NCI-H2107 treated with DMSO at 0.1 percent for 48 hours (cell line): ENCODE measurements around the gene CEP41.
"Not testable (repeated sequence)": the region's sequence is repeated elsewhere in the genome, so short reads cannot be mapped to it uniquely, and the experiment has no call there.

Experiments used
- DNase-seq: peaks from one replicate; lab custom pipeline; 2025; ENCODE audit not compliant: unreplicated experiment; lab: John Stamatoyannopoulos, UW

Gene CEP41

DNA sequence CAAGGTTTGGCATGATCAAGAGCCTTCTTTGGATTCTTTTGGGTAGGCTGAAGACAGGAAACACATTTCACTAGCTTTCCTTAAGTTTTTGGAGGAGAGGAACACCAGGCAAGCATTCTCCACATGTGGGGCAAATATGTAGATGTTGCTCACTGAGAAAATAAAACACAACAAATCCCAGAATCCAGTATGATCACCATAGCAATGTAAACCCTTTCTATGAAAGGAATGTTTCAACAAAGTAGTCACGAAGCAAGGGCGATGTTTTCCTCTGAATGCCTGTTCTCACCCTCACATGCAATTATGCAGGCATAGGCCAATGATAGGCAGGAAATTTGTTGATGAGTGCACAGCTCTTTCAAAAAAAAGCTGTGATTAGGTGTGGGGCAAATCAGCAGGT, 20.5 kb upstream of the CEP41 start:
- DNase-seq = no peak

DNA sequence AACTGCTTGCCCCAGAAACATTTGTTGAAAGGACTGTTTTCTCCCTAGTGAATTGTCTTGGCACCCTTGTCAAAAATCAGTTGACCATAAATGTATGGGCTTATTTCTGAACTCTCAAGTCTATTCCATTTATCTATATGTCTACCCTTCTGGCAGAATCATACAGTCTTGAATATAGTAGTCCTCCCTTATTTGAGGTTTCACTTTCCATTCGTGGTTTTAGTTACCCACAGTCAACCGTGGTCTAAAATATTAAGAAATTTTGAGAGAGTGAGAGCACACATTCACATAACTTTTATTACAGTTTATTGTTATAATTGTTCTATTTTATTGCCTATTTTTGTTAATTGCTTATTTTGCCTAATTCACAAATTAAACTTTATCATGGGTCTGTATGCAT, 17.4 kb upstream of the CEP41 start:
- no peak for DNase-seq

DNA sequence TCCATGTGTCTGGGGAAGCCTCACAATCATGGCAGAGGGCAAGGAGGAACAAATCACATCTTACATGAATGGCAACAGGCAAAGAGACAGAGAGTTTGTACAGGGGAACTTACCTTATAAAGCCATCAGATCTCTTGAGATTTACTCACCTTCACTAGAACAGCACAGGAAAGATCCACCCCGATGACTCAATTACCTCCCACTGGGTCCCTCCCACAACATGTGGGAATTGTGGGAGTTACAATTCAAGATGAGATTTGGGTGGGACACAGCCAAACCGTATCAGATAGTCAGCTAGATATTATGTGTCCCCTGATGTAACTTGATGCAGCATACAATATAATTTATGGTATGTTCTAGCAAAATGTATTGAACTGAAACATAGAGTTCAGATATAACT, 14.1 kb upstream of the CEP41 start:
- no peak for DNase-seq

DNA sequence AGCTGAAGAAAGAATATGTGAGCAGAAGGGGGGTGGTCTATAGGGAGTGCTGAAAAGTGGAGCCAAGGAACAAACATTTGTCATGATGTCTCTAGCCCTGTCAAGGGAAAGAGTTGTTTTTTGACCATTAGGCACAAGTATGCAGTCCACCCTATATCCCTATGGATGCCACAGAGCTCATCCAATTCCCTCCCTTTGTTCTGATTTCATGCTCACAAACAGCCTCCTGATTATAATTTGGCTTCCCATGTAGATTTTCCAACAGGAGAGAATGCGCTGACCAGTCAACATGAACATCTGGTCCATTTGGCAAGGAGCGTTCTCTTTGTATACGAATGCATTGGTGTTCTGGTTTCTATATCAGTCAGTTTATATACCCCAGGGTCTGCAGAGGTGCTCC, 12.1 kb upstream of the CEP41 start:
- no peak for DNase-seq

DNA sequence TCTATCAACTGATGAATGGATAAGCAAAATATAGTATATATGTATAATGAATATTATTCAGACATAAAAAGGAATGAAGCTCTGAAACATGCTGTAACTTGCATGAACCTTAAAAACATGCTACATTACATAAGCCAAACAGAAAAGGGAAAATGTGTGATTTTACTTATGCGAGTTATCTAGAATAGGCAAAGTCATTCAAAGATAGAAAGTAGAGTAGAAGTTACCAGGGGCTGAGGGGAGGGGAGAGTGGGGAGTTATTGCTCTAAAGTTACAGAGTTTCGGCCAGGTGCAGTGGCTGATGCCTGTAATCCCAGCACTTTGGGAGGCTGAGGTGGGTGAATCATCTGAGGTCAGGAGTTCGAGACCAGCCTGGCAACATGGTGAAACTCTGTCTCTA, 10.5 kb upstream of the CEP41 start:
- not testable (repeated sequence) for DNase-seq

DNA sequence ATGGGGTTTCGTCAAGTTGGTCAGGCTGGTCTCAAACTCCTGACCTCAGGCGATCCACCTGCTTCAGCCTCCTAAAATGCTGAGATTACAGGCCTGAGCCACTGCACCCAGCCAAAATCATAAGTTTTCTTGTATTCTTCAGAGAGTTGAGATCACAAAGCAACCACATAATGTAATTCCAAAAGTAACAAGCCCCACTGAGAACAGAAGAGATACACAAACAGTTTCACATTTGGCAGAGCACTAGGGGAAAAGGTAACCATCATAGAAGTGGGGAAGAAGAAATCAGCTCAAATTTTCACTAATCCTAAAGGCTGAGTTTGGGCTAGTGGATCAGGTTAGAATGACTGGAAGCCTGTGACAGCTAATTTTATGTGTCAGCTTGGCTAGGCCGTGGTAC, 5.4 kb upstream of the CEP41 start:
- no peak for DNase-seq

DNA sequence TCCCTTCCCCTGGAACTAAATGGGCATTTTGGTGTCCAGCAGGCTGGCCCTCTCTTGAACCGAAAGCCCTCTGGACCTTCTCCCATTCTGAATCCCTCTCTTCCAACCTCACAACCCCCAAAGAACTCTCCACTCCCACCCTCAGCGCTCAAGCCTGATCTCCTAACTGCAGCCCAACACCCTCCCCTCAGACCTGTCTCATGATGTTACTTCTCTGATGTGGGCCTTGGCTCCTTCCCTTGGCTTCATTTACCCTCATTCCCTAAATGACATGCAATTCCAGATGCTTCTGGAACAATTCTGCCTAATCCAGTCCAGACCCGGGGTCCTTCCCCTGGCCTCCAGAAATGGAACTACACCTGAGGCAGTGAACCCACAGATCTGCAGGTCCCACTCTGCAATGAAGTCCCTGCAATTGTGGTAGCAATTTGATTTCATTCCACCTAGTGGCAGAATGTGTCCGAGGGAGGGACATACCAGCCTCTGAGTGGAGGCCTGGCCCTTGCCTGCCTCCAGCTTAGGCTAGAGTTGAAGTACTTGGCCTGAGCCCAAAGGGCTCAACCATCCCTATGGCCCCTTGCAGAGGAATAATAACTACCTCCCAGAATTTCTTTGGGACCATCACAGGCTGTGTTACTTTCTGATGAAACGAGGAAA, 4.1 kb upstream of the CEP41 start:
- DNase-seq = no peak

DNA sequence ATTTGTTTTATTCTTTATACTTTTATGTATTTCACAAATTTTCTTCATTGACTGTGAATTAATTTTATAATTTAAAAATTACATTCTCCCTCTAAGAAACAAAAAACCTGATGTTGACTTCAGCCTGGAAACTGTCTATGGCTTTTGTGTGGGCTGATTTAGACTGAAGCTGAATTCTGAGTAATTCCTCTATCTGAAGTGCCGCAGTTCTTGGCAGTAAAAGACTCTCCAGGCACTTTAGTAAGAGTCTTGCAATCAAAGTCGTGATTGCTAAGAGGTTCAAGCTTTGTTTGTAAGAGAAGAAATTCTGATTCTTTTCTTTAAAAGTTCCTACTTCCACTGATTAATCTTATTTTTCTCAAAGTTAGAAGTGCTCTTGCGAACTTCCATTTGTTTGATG, 3.4 kb upstream of the CEP41 start:
- DNase-seq = no peak

DNA sequence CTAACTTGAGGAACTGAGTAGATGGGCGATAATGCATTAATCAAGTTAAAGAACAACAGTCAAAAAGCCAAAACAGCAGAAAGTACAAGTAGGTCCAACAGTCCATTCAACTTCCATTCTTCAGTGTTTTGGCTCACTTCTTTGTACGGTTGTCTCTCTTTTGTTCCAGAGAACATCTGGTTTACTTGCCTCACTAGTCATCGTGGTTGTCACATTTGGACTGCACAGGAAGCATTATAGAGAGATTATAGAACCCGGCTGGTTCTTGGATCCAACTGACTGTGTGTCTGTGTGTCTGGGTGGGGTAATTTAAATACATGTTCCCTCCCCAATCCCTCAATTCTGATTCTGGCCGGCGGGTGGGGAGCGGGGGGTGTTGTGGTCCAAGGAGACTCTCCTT, 1.8 kb upstream of the CEP41 start:
- DNase-seq = no peak

DNA sequence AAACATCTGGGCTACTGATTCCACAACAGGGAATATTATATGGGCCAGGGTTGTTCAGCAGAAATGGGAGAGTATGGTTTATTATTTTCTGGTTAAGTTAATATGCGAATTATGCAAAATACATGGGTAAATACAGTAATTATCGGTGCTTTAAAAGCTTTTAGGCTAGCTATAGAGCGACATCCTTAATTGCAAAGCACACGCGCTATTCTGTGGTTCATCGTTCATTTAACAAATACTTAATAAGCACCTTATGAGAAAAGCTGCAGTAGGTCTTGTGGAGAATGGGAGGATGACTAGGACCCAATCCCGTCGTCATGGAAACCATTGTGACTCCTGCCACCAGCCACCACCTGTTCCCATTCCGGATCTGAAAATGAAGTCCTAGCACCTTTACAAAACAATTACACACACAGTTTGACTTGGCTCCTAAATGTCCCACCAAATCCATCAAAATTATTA, 623 bp upstream of the CEP41 start:
- DNase-seq = peak; percentile 99

DNA sequence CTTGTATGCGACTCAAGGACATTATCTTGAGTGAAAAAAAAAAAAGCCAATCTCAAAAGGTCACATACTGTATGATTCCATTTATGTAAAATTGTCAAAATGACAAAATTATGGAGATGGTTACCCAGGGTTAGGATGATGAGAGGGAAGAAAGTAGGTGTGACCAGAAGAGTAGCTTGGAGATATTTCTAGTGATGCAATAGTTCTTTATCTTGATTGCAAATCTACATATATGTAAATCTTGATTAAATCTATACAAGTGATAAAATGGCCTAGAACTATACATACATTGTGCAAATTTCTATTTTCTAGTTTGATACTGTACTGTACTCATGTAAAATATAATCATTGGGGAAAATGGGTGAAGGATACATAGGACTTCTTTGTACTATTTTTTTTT, 4.6 kb downstream of the CEP41 start:
- no peak for DNase-seq

DNA sequence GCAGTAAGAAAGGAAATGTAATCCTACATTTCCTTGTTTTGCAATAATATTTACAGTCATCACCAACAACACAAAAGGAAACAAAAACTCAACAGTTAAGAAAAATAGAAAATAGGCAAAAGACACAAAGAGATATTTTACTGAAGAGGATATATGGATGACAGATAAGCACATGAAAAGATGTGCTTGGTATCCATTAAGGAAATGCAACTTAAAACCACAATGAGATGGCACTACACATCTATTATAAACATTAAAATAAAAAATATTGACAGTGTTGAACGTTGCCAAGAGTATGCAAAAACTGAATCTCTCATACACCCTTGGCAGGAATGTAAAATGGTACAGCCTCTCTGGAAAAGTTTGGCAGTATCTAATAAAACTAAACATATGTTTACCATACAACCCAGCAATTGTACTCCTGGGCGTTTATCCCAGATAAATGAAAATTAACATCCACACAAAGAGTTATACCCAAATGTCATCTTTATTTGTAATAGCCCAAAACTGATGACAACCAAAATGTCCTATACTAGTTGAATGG, 5.4 kb downstream of the CEP41 start:
- DNase-seq = no peak

DNA sequence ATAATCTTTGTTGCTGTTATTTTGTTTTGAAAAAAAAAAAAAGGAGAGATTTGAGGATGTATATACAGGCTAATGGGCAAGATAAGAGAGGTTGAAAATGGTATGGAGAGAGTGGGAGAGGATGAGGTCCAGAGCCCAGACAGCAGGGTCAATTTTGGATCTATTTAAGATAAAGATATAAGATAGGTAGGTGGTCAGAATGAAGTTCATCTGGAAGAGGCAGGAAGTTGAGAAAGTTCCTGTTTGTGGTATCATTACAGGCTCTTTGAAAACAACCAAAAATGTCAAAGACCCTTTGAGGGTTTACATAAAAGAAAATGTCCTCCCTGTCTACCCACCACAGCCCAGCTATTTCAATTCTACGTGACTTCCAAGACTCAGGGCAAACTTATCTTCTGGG, 7.5 kb downstream of the CEP41 start:
- no peak for DNase-seq

DNA sequence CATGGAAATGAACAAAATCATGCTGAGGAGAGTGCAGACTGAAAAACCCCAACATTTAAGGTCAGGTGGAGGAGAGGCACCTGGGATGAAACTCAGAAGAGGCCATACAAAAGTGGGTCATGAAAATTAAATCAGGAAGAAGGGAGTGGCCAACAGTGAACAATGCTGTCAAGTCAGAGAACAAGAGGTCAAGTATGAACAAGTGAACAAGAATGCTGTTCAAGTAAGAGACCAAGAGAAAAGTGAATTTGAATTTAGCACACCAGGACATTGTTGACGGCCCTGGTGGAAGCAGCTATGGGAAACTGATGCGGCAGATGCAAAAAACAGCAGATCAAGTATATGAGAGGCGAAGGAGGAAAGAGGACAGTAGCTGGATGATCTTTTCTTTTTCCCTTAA, 7.9 kb downstream of the CEP41 start:
- no peak for DNase-seq

DNA sequence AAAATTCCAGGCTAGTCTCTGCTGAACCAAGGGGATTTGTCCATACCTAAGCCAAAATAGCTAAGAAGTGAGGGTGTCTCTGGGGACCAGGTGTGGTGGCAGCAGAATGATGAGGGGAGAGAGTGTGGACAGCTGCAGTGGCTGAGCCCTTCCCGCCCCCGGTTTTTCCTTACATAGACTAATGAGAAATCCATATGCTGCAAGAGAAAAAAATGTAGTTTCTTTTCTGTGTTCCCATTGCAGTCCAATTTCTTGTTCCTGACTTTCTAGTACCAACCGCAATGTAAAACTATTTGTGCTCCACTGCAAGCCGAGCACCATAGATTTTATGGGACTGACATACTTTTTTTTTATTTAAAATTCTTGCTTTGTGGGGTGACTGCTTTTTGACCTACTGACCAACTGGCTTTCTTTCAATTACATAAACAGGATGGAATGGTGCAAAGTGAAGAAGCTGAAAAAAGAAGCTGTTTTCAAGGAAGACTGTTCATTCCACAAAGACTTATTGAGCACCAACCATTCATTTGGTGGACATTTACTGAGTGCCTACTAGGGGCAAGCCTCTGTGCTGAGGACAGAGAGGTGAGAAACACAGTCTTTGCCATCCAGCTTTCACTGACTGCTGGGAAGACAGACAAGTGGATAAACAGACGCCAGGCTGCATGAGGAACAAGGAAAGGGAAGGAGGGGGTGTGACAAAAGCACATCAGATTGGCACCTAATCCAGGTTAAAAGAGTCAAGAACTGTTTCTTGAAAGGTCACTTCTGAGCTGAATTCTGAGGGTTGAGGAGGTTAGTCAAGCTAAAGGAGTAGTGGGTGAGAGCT, 9.8 kb downstream of the CEP41 start:
- DNase-seq = peak; percentile 73

DNA sequence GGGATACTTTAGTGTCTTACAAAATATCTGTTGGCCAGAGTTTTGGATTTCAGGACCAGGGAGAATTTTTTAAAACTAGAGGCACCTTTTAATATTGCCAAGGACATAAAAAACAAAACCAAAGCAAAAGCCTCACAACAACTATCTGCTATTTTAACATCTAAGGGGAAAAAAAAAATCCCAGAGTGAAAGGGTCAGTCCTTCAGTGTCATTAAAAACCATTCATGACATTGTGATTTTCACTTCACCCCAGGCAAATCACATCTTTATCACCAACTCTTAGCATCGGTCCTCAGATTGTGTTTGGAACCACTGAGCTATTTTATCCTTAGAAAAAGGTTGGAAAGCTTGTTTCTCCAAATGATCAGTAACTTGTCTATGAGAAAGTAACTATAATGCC, 10.7 kb downstream of the CEP41 start:
- DNase-seq = no peak

DNA sequence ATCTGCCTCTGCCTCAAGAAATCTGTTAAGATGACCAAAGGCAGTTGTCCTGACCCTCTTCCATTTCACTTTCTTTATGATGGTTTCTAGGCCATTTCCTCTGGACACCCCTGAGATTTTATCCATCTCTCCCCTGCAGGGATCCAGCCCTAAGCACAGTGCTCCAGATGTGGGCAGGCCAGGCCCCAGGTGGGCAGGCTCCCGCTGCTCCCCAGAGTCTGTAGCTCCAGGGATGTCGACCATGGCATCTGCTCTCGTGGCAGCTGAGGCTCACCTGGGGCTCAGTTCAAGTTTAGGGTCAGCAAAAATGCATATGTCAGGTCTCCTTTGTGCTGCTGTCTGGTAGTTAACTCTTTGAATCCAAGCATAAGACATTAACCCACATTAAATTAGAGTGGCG, 11.8 kb downstream of the CEP41 start:
- DNase-seq = no peak

DNA sequence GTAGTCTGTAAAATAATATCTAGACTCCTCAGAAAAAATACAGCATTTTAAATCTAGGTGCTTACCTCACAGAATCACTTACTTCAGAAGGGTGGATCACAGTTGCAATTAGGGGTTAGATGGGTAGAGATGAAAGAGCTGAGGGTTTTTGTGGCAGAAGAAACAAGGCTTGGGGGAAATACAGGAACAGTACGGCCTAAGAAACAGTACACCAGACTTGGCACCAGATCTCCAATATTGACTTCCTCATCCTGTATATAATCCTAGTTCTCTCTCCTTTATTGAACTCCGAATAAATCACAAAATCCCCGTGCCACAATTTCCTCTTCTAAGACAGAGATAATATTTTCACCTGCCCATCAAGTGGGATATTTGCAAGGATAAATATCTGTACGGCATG, 14.3 kb downstream of the CEP41 start:
- DNase-seq = no peak

DNA sequence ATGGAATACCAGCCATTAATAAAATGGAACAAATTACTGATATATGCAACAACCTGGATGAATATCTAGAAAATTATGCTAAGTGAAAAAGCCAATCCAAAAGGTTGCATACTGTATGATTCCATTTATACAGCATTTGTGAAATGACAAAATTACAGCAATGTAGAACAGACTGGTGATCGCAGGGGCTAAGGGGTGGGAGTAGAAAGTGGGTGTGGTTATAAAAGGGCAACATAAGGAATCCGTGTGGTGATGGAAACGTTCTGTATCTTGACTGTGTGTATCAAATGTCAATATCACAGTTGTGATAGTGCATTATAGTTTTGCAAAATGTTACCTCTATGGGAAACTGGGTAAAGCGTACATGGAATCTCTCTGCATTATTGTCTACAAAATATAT, 15.0 kb downstream of the CEP41 start:
- no peak for DNase-seq

DNA sequence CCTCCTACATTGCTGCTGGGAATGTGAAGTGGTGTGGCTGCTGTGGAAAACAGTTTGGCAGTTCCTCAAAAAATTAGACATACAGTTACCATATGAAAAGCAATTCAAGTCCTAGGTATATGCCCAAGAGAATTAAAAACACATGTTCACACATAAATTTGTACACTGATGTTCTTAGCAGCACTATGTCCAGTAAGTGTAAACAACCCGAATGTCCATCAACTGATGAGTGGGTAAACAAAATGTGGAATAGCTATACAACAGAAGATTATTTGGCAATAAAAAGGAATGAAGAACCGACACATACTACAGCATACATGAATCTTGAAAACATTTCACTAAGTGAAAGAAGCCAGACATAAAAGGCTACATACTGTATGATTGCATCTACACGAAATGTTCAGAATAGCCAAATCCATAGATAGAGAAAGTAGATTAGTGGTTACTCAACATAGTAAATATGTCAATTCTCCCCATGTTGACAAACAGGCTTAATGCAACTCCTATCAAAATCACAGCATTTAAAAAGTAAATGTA, 17.2 kb downstream of the CEP41 start:
- DNase-seq = no peak

DNA sequence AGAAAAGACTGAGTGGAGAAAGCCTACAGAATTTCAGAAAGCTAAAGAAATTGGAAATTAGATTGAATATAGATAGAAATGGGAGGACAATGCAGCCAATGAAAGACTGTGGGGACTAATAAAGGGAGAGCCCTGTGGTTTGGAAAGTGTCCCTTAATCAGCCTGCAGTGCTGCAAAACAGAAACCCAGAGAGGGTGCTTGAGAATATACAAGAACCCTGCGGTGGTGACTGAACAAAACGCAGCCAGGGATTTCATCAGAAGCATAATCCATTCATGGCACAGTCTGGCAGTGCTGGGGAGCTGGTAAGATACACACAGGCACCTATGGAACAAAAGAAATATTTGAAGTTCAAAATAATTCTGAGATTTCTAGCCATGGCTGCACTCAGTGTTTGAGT, 19.1 kb downstream of the CEP41 start:
- peak; percentile 94 for DNase-seq

DNA sequence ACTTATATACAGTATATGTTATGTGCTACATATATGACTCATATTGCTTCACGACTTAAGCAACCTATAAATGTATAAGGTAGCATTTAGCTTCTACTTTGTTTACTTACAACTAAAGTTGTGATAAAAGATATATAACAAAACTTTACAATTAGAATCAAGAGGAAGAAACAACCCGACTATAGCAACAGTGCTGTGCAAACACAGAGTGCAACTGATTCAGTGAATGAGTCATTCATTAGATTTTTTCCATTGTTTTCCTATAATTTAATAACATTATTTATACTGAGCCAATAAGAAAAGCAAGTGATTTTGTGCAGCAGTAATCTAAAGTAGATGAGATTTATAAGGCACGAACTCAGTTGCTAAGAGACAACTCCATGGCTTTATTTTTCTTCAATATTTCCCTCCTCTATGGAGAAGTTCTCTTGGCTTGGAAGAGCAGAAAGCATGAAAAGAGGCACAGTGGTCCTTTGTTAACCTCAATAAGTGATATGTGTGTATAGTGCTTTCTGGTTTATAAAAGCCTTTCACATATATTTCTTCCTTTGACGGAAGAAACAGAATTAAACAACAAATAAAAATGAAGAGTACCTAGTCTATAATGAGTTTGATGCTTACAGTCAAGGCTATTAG, 19.8 kb downstream of the CEP41 start:
- DNase-seq = peak; percentile 73
